Kidney (tissue), 14 donors: ENCODE measurements around the gene SYT17. TPM values are rescaled to one million over a fixed set of nuclear protein-coding genes. Genes with fewer than 3 reads are reported as not detected.

Experiments used
- DNase-seq, 5 donors: peaks; one replicate each; pipeline ENCODE4 v3.0.0-alpha.2; 2013 to 2020
- FAIRE-seq: peaks from 2 replicates; lab custom pipeline; 2012; peaks lifted over from hg19 to GRCh38; lab: Jason Lieb, UNC
- H3K27ac ChIP-seq, 2 donors: one replicate each; pipeline ENCODE4 v1.7.0; 2013; ENCODE audit warnings: low read depth in 2 of 2, low read length in 2 of 2, inconsistent platforms in 1 of 2
- H3K27me3 ChIP-seq: one replicate; pipeline ENCODE4 v1.7.1; 2013; ENCODE audit warnings: low read length, inconsistent platforms; ENCODE audit not compliant: control insufficient read depth, insufficient read depth
- H3K36me3 ChIP-seq, 3 donors: one replicate each; pipeline versions ENCODE4 v1.7.0 to v1.7.1; 2013; ENCODE audit warnings: low read length in 3 of 3, control low read depth in 1 of 3, inconsistent platforms in 1 of 3; ENCODE audit not compliant: insufficient read depth in 3 of 3, control insufficient read depth in 2 of 3
- H3K4me1 ChIP-seq, 3 donors: one replicate each; pipeline versions ENCODE4 v1.7.0 to v1.7.1; 2013; ENCODE audit warnings: low read length in 3 of 3, inconsistent platforms in 1 of 3, low read depth in 1 of 3; ENCODE audit not compliant: control insufficient read depth in 2 of 3, insufficient read depth in 2 of 3
- H3K4me3 ChIP-seq, 3 donors: one replicate each; pipeline versions ENCODE4 v1.7.0 to v1.8.1; 2013; ENCODE audit warnings: low read length in 3 of 3, control low read depth in 1 of 3, inconsistent platforms in 1 of 3
- H3K9ac ChIP-seq, 3 donors: one replicate each; pipeline versions ENCODE4 v1.7.0 to v1.7.1; 2013; ENCODE audit warnings: low read length in 3 of 3, control low read depth in 1 of 3, inconsistent platforms in 1 of 3
- H3K9me3 ChIP-seq, 3 donors: one replicate each; pipeline versions ENCODE4 v1.7.0 to v1.7.1; 2013; ENCODE audit warnings: low read length in 3 of 3, control low read depth in 1 of 3, inconsistent platforms in 1 of 3; ENCODE audit not compliant: control insufficient read depth in 2 of 3, insufficient read depth in 1 of 3
- intact Hi-C: fragments of 100-400 bp; cut with DNase I; formaldehyde crosslinking; loops from one replicate; pipeline ENCODE4 v1.11.1; 2022
- polyA plus RNA-seq: library from polyadenylated mRNA; stranded (reverse); fragments of 350-450 nt; fragmentation: Illumina TruSeq; extraction: RNeasy Lipid Tissue Mini Kit (QIAGEN cat#74804); gene quantifications from one replicate; pipeline ENCODE4 v1.2.3, GENCODE V29; 2014; ENCODE audit warnings: low read depth, low replicate concordance; ENCODE audit not compliant: insufficient read depth
- total RNA-seq: library from RNA; stranded (reverse); fragmentation: NEBNext Ultra II Directional; extraction: Animal tissue kit (Norgen Biotek cat#: 25700); gene quantifications from one replicate; pipeline ENCODE4 v1.2.1, GENCODE V29; 2021
- TF ChIP-seq, protein P1 (sequence below): IDR thresholded peaks from 3 replicates; pipeline ENCODE4 v1.5.1; 2012; ENCODE audit warnings: mild to moderate bottlenecking, moderate library complexity, borderline replicate concordance; ENCODE audit not compliant: insufficient read depth; ENCODE audit errors: extremely low read depth
- donor health status: control.
- donor health status: control.
- donor health status: control.
- donor health status: control.
- donor health status: control.
- donor health status: DM: yes; HTN: yes; CAD: no.
- donor health status: Normal renal cell carcinoma (clear cell type).

SYT17 gene
- total and polyA plus RNA-seq, 2 donors from 2014 or later, result 5.8 to 8.8 TPM

DNA sequence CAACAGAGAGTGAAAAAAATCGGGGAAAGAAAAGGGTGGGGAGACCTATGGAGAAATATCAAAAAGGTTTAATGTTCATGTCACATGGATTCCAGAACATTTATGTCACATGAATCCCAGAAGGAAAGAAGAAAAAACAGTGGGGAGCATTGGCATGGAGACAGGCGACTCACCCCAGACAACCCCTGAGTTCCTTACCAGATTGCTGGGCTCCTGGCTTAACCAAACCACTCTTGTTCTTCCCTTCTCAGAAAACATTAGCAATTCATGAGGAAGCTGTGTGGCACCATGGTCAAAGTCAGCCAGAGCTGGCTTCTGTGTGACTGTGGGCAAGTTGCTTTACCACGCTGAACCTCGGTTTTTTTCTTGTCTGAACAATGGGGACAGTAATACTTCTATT lies 67.8 kb downstream of the SYT17 start:
- Histone ChIP-seq H3K9me3 (peaks cover 0 to 10% (median 0%) of the 10 kb centered on the region in 3 donors), H3K4me3 (no peak overlapping the region), H3K27me3 (no peaks in the 10 kb centered on the region), H3K27ac (no peak overlapping the region), H3K9ac (no peak overlapping the region), H3K4me1 (no peaks in the 10 kb centered on the region), H3K36me3 (no peaks in the 10 kb centered on the region)
- DNase-seq (no peak), FAIRE-seq (no peak)
- TF ChIP-seq, protein P1, sequence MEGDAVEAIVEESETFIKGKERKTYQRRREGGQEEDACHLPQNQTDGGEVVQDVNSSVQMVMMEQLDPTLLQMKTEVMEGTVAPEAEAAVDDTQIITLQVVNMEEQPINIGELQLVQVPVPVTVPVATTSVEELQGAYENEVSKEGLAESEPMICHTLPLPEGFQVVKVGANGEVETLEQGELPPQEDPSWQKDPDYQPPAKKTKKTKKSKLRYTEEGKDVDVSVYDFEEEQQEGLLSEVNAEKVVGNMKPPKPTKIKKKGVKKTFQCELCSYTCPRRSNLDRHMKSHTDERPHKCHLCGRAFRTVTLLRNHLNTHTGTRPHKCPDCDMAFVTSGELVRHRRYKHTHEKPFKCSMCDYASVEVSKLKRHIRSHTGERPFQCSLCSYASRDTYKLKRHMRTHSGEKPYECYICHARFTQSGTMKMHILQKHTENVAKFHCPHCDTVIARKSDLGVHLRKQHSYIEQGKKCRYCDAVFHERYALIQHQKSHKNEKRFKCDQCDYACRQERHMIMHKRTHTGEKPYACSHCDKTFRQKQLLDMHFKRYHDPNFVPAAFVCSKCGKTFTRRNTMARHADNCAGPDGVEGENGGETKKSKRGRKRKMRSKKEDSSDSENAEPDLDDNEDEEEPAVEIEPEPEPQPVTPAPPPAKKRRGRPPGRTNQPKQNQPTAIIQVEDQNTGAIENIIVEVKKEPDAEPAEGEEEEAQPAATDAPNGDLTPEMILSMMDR, result no peak
- intact Hi-C loops, result no loop called here

- no peaks in the 10 kb centered on the region for H3K4me1 ChIP-seq
- intact Hi-C loops, result no loop called here
- H3K36me3 ChIP-seq, result no peaks in the 10 kb centered on the region
- H3K9me3 ChIP-seq, result peaks cover 0 to 10% (median 0%) of the 10 kb centered on the region in 3 donors
- H3K9ac ChIP-seq, result no peak overlapping the region
- H3K27ac ChIP-seq, result no peak overlapping the region
- no peak for DNase-seq
- TF ChIP-seq, protein P1, result no peak
- FAIRE-seq, result no peak
- no peaks in the 10 kb centered on the region for H3K27me3 ChIP-seq
- no peak overlapping the region for H3K4me3 ChIP-seq
Observed at GRCh38 chr16:19236561-19237209, 68.6 kb downstream of the SYT17 start.

DNA sequence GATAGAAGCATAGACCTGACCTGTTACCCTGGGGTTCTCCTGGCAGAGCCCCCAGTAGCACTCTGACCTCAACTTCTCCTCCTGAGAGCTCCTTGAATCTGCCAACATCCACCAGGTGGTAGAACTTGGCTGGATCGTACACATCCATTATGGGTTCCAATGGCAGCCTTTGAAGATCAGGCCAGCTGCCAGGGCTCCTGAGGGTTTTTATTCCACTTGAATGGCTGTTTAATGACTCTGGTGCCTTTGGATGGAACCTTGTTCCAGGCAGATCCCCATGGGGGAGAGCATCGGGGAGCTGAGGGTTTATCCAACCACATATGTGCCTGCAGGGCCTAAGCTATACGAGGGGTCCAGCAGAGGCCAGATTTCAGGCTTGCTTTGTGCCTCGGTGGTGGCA lies 70.4 kb downstream of the SYT17 start:
- H3K9me3 ChIP-seq, result peaks cover 0 to 10% (median 0%) of the 10 kb centered on the region in 3 donors
- no peak overlapping the region for H3K9ac ChIP-seq
- intact Hi-C loops, result no loop called here
- TF ChIP-seq, protein P1, result no peak
- H3K27ac ChIP-seq, result no peak overlapping the region
- H3K4me1 ChIP-seq, result no peaks in the 10 kb centered on the region
- DNase-seq (no peak), FAIRE-seq (no peak)
- H3K4me3 ChIP-seq, result no peak overlapping the region
- H3K36me3 ChIP-seq, result no peaks in the 10 kb centered on the region
- H3K27me3 ChIP-seq, result no peaks in the 10 kb centered on the region
